ENCODE measurements around the gene OR7E24. TPM values are rescaled to one million over a fixed set of nuclear protein-coding genes. Genes with fewer than 3 reads are reported as not detected.
"Not testable (repeated sequence)": the region's sequence is repeated elsewhere in the genome, so short reads cannot be mapped to it uniquely, and the experiment has no call there.

OR7E24 gene
- total RNA-seq (not detected), polyA plus RNA-seq (not detected)

- H3K27ac ChIP-seq (ENCODE audit: low read depth): no peak within 1 kb of the TSS
- H3K36me3 ChIP-seq (ENCODE audit: insufficient read depth): no peaks in the 10 kb centered on the region
- 77% methylated on average over 1 of the region's 1 CpG for WGBS
- no peaks in the 10 kb centered on the region for H3K4me1 ChIP-seq (ENCODE audit: insufficient read depth)
- no peak for DNase-seq (ENCODE audit: extremely low spot score)
- no peak within 1 kb of the TSS for H3K4me3 ChIP-seq (ENCODE audit: low read depth, low read length)
These were observed at the start of gene OR7E24 for GRCh38 chr19:9250630-9251029. Gene OR7E24, plus strand, starts transcription at chr19:9250930. Its CDS starts 114 bp downstream, at chr19:9251044.

- no peak overlapping the region for H3K27ac ChIP-seq (ENCODE audit: low read depth)
- 26% methylated on average over 13 of the region's 13 CpGs for WGBS
- no peaks in the 10 kb centered on the region for H3K36me3 ChIP-seq (ENCODE audit: insufficient read depth)
- H3K4me1 ChIP-seq (ENCODE audit: insufficient read depth): no peaks in the 10 kb centered on the region
- DNase-seq (ENCODE audit: extremely low spot score): peak; percentile 31
- H3K4me3 ChIP-seq (ENCODE audit: low read depth, low read length): no peak overlapping the region
These were observed 45.1 kb upstream of the OR7E24 start for GRCh38 chr19:9205501-9206113.

GRCh38 chr19:9219489-9219888 is 31.2 kb upstream of the OR7E24 start, which contains the start of gene OR7D4:
Gene OR7D4, minus strand, starts transcription at chr19:9219589. Its CDS starts 4,752 bp downstream, at chr19:9214837.
- no peak within 1 kb of the TSS for H3K27ac ChIP-seq (ENCODE audit: low read depth)
- no peaks in the 10 kb centered on the region for H3K36me3 ChIP-seq (ENCODE audit: insufficient read depth)
- H3K4me3 ChIP-seq (ENCODE audit: low read depth, low read length): no peak within 1 kb of the TSS
- no peak for DNase-seq (ENCODE audit: extremely low spot score)
- H3K4me1 ChIP-seq (ENCODE audit: insufficient read depth): no peaks in the 10 kb centered on the region
- 70% methylated on average over 3 of the region's 3 CpGs for WGBS

GRCh38 chr19:9251236-9251635 is 506 bp downstream of the OR7E24 start:
- Histone ChIP-seq H3K36me3 (ENCODE audit: insufficient read depth) (no peaks in the 10 kb centered on the region), H3K4me1 (ENCODE audit: insufficient read depth) (no peaks in the 10 kb centered on the region), H3K4me3 (ENCODE audit: low read depth, low read length) (no peak overlapping the region), H3K27ac (ENCODE audit: low read depth) (no peak overlapping the region)
- no peak for DNase-seq (ENCODE audit: extremely low spot score)
- WGBS: 68% methylated on average over 5 of the region's 5 CpGs

GRCh38 chr19:9283485-9283884 is 32.8 kb downstream of the OR7E24 start:
- H3K27ac ChIP-seq (ENCODE audit: low read depth); H3K4me3 ChIP-seq (ENCODE audit: low read depth, low read length); H3K4me1 ChIP-seq (ENCODE audit: insufficient read depth); DNase-seq (ENCODE audit: extremely low spot score); H3K36me3 ChIP-seq (ENCODE audit: insufficient read depth): not testable (repeated sequence)
- WGBS: 12% methylated on average over 38 of the region's 38 CpGs

- no peaks in the 10 kb centered on the region for H3K4me1 ChIP-seq (ENCODE audit: insufficient read depth)
- H3K4me3 ChIP-seq (ENCODE audit: low read depth, low read length): no peak overlapping the region
- DNase-seq (ENCODE audit: extremely low spot score): no peak
- H3K27ac ChIP-seq (ENCODE audit: low read depth): no peak overlapping the region
- 97% methylated on average over 2 of the region's 2 CpGs for WGBS
- no peaks in the 10 kb centered on the region for H3K36me3 ChIP-seq (ENCODE audit: insufficient read depth)
These were observed 38.6 kb downstream of the OR7E24 start for GRCh38 chr19:9289231-9289884.

GRCh38 chr19:9295411-9295849 is 44.7 kb downstream of the OR7E24 start:
- no peak overlapping the region for H3K4me3 ChIP-seq (ENCODE audit: low read depth, low read length)
- H3K36me3 ChIP-seq (ENCODE audit: insufficient read depth): peaks cover 18% of the 10 kb centered on the region

GRCh38 chr19:9296336-9296735 is 45.6 kb downstream of the OR7E24 start:
- WGBS: 92% methylated on average over 2 of the region's 2 CpGs
- H3K27ac ChIP-seq (ENCODE audit: low read depth): no peak overlapping the region
- no peaks in the 10 kb centered on the region for H3K4me1 ChIP-seq (ENCODE audit: insufficient read depth)
- H3K4me3 ChIP-seq (ENCODE audit: low read depth, low read length): no peak overlapping the region
- H3K36me3 ChIP-seq (ENCODE audit: insufficient read depth): peaks cover 23% of the 10 kb centered on the region
- no peak for DNase-seq (ENCODE audit: extremely low spot score)

More at GRCh38 chr19:9295411-9295849, 44.7 kb downstream of the OR7E24 start:
- Histone ChIP-seq H3K4me1 (ENCODE audit: insufficient read depth) (no peaks in the 10 kb centered on the region), H3K27ac (ENCODE audit: low read depth) (no peak overlapping the region)
- WGBS: 97% methylated on average over 4 of the region's 4 CpGs
- no peak for DNase-seq (ENCODE audit: extremely low spot score)

Other genes with a start within 250 kb of the OR7E24 start
- gene MUC16, start 240.5 kb upstream of the OR7E24 start, total RNA-seq: under 0.01 TPM
- not detected for gene MUC16, start 240.5 kb upstream of the OR7E24 start, polyA plus RNA-seq
- not detected for gene OR1M1, start 163.9 kb upstream of the OR7E24 start, total RNA-seq
- gene OR1M1, start 163.9 kb upstream of the OR7E24 start, polyA plus RNA-seq: not detected
- not detected for gene OR7G2, start 143.5 kb upstream of the OR7E24 start, total RNA-seq
- gene OR7G2, start 143.5 kb upstream of the OR7E24 start, polyA plus RNA-seq: not detected
- gene OR7G1, start 135.2 kb upstream of the OR7E24 start, total RNA-seq: not detected
- gene OR7G1, start 135.2 kb upstream of the OR7E24 start, polyA plus RNA-seq: not detected
- gene OR7G3, start 124.0 kb upstream of the OR7E24 start, total RNA-seq: not detected
- gene OR7G3, start 124.0 kb upstream of the OR7E24 start, polyA plus RNA-seq: not detected
- 14.0 TPM for gene ZNF317, start 110.5 kb upstream of the OR7E24 start, total RNA-seq
- 17.0 TPM for gene ZNF317, start 110.5 kb upstream of the OR7E24 start, polyA plus RNA-seq
- gene OR7D2, start 72.0 kb upstream of the OR7E24 start, total RNA-seq: not detected
- 0.03 TPM for gene OR7D2, start 72.0 kb upstream of the OR7E24 start, polyA plus RNA-seq
- gene OR7D4, start 31.3 kb upstream of the OR7E24 start, total RNA-seq: not detected
- not detected for gene OR7D4, start 31.3 kb upstream of the OR7E24 start, polyA plus RNA-seq
- 15.2 TPM for gene ZNF699, start 58.9 kb downstream of the OR7E24 start, total RNA-seq
- 5.3 TPM for gene ZNF699, start 58.9 kb downstream of the OR7E24 start, polyA plus RNA-seq
- gene ZNF559, start 73.2 kb downstream of the OR7E24 start, total RNA-seq: 64.5 TPM
- 20.8 TPM for gene ZNF559, start 73.2 kb downstream of the OR7E24 start, polyA plus RNA-seq
- gene ZNF177, start 112.1 kb downstream of the OR7E24 start, total RNA-seq: 8.6 TPM
- gene ZNF177, start 112.1 kb downstream of the OR7E24 start, polyA plus RNA-seq: 3.2 TPM
- 30.7 TPM for gene ZNF266, start 184.6 kb downstream of the OR7E24 start, total RNA-seq
- gene ZNF266, start 184.6 kb downstream of the OR7E24 start, polyA plus RNA-seq: 23.5 TPM
- 0.21 TPM for gene ZNF560, start 247.7 kb downstream of the OR7E24 start, total RNA-seq
- gene ZNF560, start 247.7 kb downstream of the OR7E24 start, polyA plus RNA-seq: 0.08 TPM

Data from urinary bladder (tissue), 4 donors.